ENCODE measurements around the gene GBA2. TPM values are rescaled to one million over a fixed set of nuclear protein-coding genes. Genes with fewer than 3 reads are reported as not detected.
A peak's percentile ranks its signal among the peaks of the same experiment; 100 is the strongest.

GBA2 gene
- total RNA-seq (47.9 TPM), polyA plus RNA-seq (10 to 100 TPM; 18.7 to 27.1 (median 21.2) TPM)

DNA sequence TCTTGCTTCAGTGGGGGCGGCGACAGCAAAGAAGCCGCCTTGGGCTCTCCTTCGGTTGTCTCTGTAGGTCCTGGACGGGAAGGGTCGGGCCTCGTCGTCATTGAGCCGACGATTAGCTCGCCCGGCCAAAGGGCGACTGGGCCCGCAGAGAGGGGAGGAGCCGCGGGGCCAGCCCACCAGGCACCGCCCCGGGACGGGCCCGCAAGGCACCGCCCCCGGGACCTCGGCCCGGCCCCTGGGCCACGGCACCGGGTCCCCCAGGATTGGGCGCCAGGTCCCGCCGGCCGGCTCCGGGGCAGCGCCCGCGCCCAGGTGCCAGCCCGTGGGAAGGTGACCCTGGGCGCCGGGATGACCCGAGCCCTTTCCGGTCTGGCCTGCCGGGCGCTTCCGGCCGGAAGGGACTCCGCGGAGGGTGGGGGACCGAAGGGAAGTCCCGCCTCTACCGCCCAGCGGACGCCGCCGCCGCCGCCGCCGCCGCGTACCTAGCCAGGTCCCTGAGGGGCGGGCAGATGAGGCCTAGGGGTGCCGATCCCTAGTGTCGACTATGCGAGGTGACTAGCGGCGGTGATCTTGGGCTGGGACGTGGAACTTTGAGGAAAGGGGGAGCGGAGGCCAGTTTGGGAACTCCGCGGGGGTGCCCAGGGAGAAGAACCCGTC lies at the start of gene GBA2, which contains the start of gene RGP1:
Gene GBA2, minus strand, starts transcription at position 371 of the 657 bp plus-strand sequence. CDS start 524 bp downstream, outside the sequence.
Gene RGP1, plus strand, starts transcription at position 430 of the 657 bp plus-strand sequence. CDS start 469 bp downstream, outside the sequence.
- peak within 1 kb of the TSS; percentile 87 for H3K4me3 ChIP-seq (ENCODE audit: low read depth, low read length)
- Mint-ChIP-seq H3K4me1 (peaks cover 24 to 65% (median 45%) of the 10 kb centered on the region in 4 donors), H3K27me3 (no peaks in the 10 kb centered on the region), H3K9me3 (no peaks in the 10 kb centered on the region), H3K36me3 (peaks cover 34% of the 10 kb centered on the region), H3K27ac (peak within 1 kb of the TSS; percentile 90 to 97 (median 95)), H3K4me3 (peak within 1 kb of the TSS; percentile 93 to 99 (median 96))
- no peaks in the 10 kb centered on the region for H3K27me3 ChIP-seq (ENCODE audit: control insufficient read depth, insufficient read depth, low read length)
- ATAC-seq (ENCODE audit: low read depth in 2 of 2) (peak; percentile 68 to 72), DNase-seq (peak; percentile 61 to 83 (median 68))
- peaks cover 46% of the 10 kb centered on the region for H3K4me1 ChIP-seq (ENCODE audit: control insufficient read depth, insufficient read depth, low read length, poor library complexity, severe bottlenecking)
- H3K27ac ChIP-seq (ENCODE audit: insufficient read depth, low read length, poor library complexity, severe bottlenecking): peak within 1 kb of the TSS; percentile 80
- H3K9me3 ChIP-seq (ENCODE audit: control insufficient read depth in 2 of 2, low read length in 2 of 2): no peaks in the 10 kb centered on the region
- peaks cover 30% of the 10 kb centered on the region for H3K36me3 ChIP-seq (ENCODE audit: control insufficient read depth, insufficient read depth, low read length)

DNA sequence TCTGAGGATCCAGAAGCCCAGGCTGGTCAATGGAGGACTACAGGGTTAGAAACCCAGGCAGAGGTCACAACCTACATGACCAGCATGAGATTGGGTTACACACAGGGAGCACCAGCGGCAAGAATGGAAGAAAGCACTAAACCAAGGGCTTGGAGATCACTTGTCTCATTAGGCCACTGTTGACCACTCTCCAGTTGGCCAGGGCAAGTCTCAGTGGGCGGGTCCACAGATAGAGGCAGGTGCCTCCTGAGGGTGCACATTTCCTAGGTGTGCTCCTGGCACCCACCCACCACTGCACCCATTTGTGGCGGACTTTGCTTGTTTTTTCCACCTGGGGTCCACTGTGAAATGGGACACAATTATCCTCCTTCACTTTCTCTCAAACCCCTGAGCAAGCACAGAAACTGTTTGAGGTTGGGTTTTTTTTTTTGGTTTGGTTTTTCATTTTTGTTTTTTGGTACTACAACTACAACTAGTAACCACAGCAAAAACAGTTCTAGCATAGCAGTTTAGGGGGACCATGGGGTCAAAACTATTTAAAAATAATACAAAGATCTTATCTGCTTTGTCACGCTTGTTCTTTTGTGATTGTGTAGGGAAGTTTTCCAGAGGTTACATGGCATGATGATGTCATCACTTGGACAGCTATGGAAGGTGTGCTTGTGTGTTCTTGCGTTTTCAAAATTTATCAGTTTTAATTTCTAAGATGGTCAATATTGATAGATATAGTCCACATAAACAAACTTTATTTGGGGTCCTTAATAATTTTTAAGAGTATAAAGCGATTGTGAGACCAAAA lies 48.5 kb upstream of the GBA2 start:
- Histone ChIP-seq H3K27me3 (ENCODE audit: control insufficient read depth, insufficient read depth, low read length) (no peaks in the 10 kb centered on the region), H3K36me3 (ENCODE audit: control insufficient read depth, insufficient read depth, low read length) (peaks cover 21% of the 10 kb centered on the region), H3K4me3 (ENCODE audit: low read depth, low read length) (no peak overlapping the region), H3K27ac (ENCODE audit: insufficient read depth, low read length, poor library complexity, severe bottlenecking) (no peak overlapping the region), H3K9me3 (ENCODE audit: control insufficient read depth in 2 of 2, low read length in 2 of 2) (no peaks in the 10 kb centered on the region), H3K4me1 (ENCODE audit: control insufficient read depth, insufficient read depth, low read length, poor library complexity, severe bottlenecking) (no peaks in the 10 kb centered on the region)
- Mint-ChIP-seq H3K36me3 (peaks cover 28% of the 10 kb centered on the region), H3K4me1 (peaks cover 0 to 15% (median 10%) of the 10 kb centered on the region in 4 donors), H3K27ac (no peak overlapping the region), H3K27me3 (no peaks in the 10 kb centered on the region), H3K9me3 (no peaks in the 10 kb centered on the region), H3K4me3 (no peak overlapping the region)
- ATAC-seq (ENCODE audit: low read depth in 2 of 2): no peak
- DNase-seq: no peak

DNA sequence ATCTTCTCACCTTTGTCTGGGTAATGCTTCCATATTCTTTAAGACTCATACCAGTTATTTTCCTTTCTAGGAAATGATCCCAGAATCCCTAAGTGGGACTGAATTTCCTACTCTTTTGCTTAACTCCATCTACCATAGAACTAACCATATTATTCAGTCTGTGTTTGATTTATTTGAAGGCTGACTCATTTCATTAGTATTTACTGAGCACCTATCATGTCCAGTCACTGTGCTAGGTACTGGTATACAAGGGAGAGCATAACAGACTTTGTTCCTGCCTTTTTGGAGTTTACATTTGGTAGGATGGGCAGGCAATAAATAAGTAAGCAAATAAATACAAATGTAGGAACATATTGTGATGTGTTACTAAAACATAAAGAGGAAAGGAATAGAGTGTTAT lies 46.7 kb upstream of the GBA2 start:
- Mint-ChIP-seq H3K36me3 (peaks cover 16% of the 10 kb centered on the region), H3K4me3 (no peak overlapping the region), H3K27ac (no peak overlapping the region), H3K4me1 (peaks cover 0 to 13% (median 10%) of the 10 kb centered on the region in 4 donors), H3K9me3 (no peaks in the 10 kb centered on the region), H3K27me3 (no peaks in the 10 kb centered on the region)
- DNase-seq: no peak
- Histone ChIP-seq H3K4me1 (ENCODE audit: control insufficient read depth, insufficient read depth, low read length, poor library complexity, severe bottlenecking) (no peaks in the 10 kb centered on the region), H3K36me3 (ENCODE audit: control insufficient read depth, insufficient read depth, low read length) (peaks cover 10% of the 10 kb centered on the region), H3K27me3 (ENCODE audit: control insufficient read depth, insufficient read depth, low read length) (no peaks in the 10 kb centered on the region), H3K9me3 (ENCODE audit: control insufficient read depth in 2 of 2, low read length in 2 of 2) (no peaks in the 10 kb centered on the region), H3K4me3 (ENCODE audit: low read depth, low read length) (no peak overlapping the region), H3K27ac (ENCODE audit: insufficient read depth, low read length, poor library complexity, severe bottlenecking) (no peak overlapping the region)
- ATAC-seq (ENCODE audit: low read depth in 2 of 2): no peak

DNA sequence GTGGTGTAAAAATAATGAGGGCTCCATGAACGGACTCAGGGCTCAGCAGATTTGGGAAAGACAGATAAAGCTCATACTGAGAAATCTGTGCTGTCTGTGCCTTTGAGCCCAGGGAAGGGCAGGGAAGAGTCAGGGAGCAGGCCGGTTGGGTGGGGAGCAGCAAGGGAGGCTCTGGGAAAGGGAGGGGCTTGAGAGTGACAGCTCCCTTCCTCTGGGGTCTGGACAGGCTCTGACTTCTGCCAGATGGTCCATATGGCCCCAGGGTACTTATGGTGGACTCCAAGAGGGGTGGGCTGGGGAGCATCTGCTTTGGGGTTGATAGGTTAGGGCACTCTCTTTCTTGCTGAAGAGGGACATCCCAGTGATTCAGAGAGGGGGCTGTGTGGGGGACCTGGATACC lies 44.4 kb upstream of the GBA2 start:
- Histone ChIP-seq H3K27ac (ENCODE audit: insufficient read depth, low read length, poor library complexity, severe bottlenecking) (no peak overlapping the region), H3K4me1 (ENCODE audit: control insufficient read depth, insufficient read depth, low read length, poor library complexity, severe bottlenecking) (no peaks in the 10 kb centered on the region), H3K27me3 (ENCODE audit: control insufficient read depth, insufficient read depth, low read length) (no peaks in the 10 kb centered on the region), H3K36me3 (ENCODE audit: control insufficient read depth, insufficient read depth, low read length) (no peaks in the 10 kb centered on the region), H3K9me3 (ENCODE audit: control insufficient read depth in 2 of 2, low read length in 2 of 2) (no peaks in the 10 kb centered on the region), H3K4me3 (ENCODE audit: low read depth, low read length) (no peak overlapping the region)
- Mint-ChIP-seq H3K4me3 (no peak overlapping the region), H3K9me3 (no peaks in the 10 kb centered on the region), H3K27me3 (no peaks in the 10 kb centered on the region), H3K4me1 (peaks cover 0 to 20% (median 16%) of the 10 kb centered on the region in 4 donors), H3K36me3 (peaks cover 13% of the 10 kb centered on the region), H3K27ac (peak overlapping the region in 1 of 3 donors; percentile 86)
- ATAC-seq (ENCODE audit: low read depth in 2 of 2) (no peak), DNase-seq (no peak)

DNA sequence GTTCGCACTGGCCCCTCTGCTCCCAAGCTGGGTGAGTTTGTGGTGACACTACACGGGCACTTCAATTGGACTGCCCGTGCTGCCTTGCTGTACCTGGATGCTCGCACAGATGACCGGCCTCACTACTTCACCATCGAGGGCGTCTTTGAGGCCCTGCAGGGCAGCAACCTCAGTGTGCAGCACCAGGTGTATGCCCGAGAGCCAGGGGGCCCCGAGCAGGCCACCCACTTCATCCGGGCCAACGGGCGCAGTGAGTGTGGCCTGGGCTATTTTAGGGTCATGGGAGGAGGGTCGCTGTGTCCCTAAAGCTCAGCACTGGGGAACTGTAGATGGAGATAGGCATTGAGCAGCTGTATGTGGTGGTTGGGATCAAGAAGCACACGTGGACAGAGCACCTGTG lies 43.8 kb upstream of the GBA2 start:
- H3K9me3 Mint-ChIP-seq: no peaks in the 10 kb centered on the region
- peaks cover 0 to 20% (median 16%) of the 10 kb centered on the region in 4 donors for H3K4me1 Mint-ChIP-seq
- DNase-seq (no peak), ATAC-seq (ENCODE audit: low read depth in 2 of 2) (no peak)
- H3K27me3 ChIP-seq (ENCODE audit: control insufficient read depth, insufficient read depth, low read length): no peaks in the 10 kb centered on the region
- H3K4me3 ChIP-seq (ENCODE audit: low read depth, low read length): no peak overlapping the region
- H3K27me3 Mint-ChIP-seq: no peaks in the 10 kb centered on the region
- H3K4me3 Mint-ChIP-seq: no peak overlapping the region
- H3K36me3 Mint-ChIP-seq: peaks cover 14% of the 10 kb centered on the region
- no peaks in the 10 kb centered on the region for H3K36me3 ChIP-seq (ENCODE audit: control insufficient read depth, insufficient read depth, low read length)
- no peak overlapping the region for H3K27ac ChIP-seq (ENCODE audit: insufficient read depth, low read length, poor library complexity, severe bottlenecking)
- peak overlapping the region in 1 of 3 donors; percentile 86 for H3K27ac Mint-ChIP-seq
- no peaks in the 10 kb centered on the region for H3K9me3 ChIP-seq (ENCODE audit: control insufficient read depth in 2 of 2, low read length in 2 of 2)
- H3K4me1 ChIP-seq (ENCODE audit: control insufficient read depth, insufficient read depth, low read length, poor library complexity, severe bottlenecking): no peaks in the 10 kb centered on the region

- H3K9me3 ChIP-seq (ENCODE audit: control insufficient read depth in 2 of 2, low read length in 2 of 2): no peaks in the 10 kb centered on the region
- DNase-seq (no peak), ATAC-seq (ENCODE audit: low read depth in 2 of 2) (no peak)
- no peak overlapping the region for H3K4me3 ChIP-seq (ENCODE audit: low read depth, low read length)
- H3K27ac Mint-ChIP-seq: no peak overlapping the region
- no peaks in the 10 kb centered on the region for H3K4me1 ChIP-seq (ENCODE audit: control insufficient read depth, insufficient read depth, low read length, poor library complexity, severe bottlenecking)
- H3K36me3 Mint-ChIP-seq: peaks cover 17% of the 10 kb centered on the region
- H3K27me3 ChIP-seq (ENCODE audit: control insufficient read depth, insufficient read depth, low read length): no peaks in the 10 kb centered on the region
- H3K36me3 ChIP-seq (ENCODE audit: control insufficient read depth, insufficient read depth, low read length): no peaks in the 10 kb centered on the region
- no peaks in the 10 kb centered on the region for H3K9me3 Mint-ChIP-seq
- H3K27ac ChIP-seq (ENCODE audit: insufficient read depth, low read length, poor library complexity, severe bottlenecking): no peak overlapping the region
- no peak overlapping the region for H3K4me3 Mint-ChIP-seq
- H3K27me3 Mint-ChIP-seq: no peaks in the 10 kb centered on the region
- H3K4me1 Mint-ChIP-seq: peaks cover 0 to 20% (median 16%) of the 10 kb centered on the region in 4 donors
Observed at GRCh38 chr9:35792024-35792813, 43.2 kb upstream of the GBA2 start.

- no peak within 1 kb of the TSS for H3K4me3 Mint-ChIP-seq
- Histone ChIP-seq H3K27me3 (ENCODE audit: control insufficient read depth, insufficient read depth, low read length) (no peaks in the 10 kb centered on the region), H3K36me3 (ENCODE audit: control insufficient read depth, insufficient read depth, low read length) (no peaks in the 10 kb centered on the region), H3K4me1 (ENCODE audit: control insufficient read depth, insufficient read depth, low read length, poor library complexity, severe bottlenecking) (no peaks in the 10 kb centered on the region), H3K4me3 (ENCODE audit: low read depth, low read length) (no peak within 1 kb of the TSS), H3K27ac (ENCODE audit: insufficient read depth, low read length, poor library complexity, severe bottlenecking) (no peak within 1 kb of the TSS), H3K9me3 (ENCODE audit: control insufficient read depth in 2 of 2, low read length in 2 of 2) (no peaks in the 10 kb centered on the region)
- peaks cover 0 to 20% (median 14%) of the 10 kb centered on the region in 4 donors for H3K4me1 Mint-ChIP-seq
- H3K36me3 Mint-ChIP-seq: peaks cover 20% of the 10 kb centered on the region
- H3K9me3 Mint-ChIP-seq: no peaks in the 10 kb centered on the region
- ATAC-seq (ENCODE audit: low read depth in 2 of 2) (no peak), DNase-seq (no peak)
- no peaks in the 10 kb centered on the region for H3K27me3 Mint-ChIP-seq
- H3K27ac Mint-ChIP-seq: peak within 1 kb of the TSS in 2 of 3 donors; percentile 71 to 73
Observed at GRCh38 chr9:35791297-35791921, 42.4 kb upstream of the GBA2 start, which contains the start of gene NPR2. TSS of gene NPR2 (plus strand) at chr9:35791591. CDS start at chr9:35792409, 818 bp downstream.

All from CD4-positive, CD25-positive, alpha-beta regulatory T cell (primary cell).